HEK293 (cell line): ENCODE data around the gene ASIC1.

Experiments
- GFI1B ChIP-seq: fragments of 450-650 bp; formaldehyde crosslinking; IDR thresholded peaks from 2 replicates; pipeline ENCODE4 v1.5.1; 2016; ENCODE audit warnings: missing biosample characterization, missing genetic modification characterization
- SCRT2 ChIP-seq: fragments of 450-650 bp; formaldehyde crosslinking; IDR thresholded peaks from 2 replicates; pipeline ENCODE4 v1.5.1; 2016; ENCODE audit warnings: missing biosample characterization, missing genetic modification characterization
- SETDB1 ChIP-seq: IDR thresholded peaks from one replicate; pipeline ENCODE4 v1.6.1; 2017; ENCODE audit warnings: mild to moderate bottlenecking, low read length, moderate library complexity, mixed read lengths; ENCODE audit not compliant: insufficient read length
- TRIM28 ChIP-seq: IDR thresholded peaks from 2 replicates; pipeline ENCODE4 v1.6.1; 2011; ENCODE audit warnings: low read length, control low read depth, borderline replicate concordance
- WT1 ChIP-seq: fragments of 450-650 bp; formaldehyde crosslinking; IDR thresholded peaks from 2 replicates; pipeline ENCODE4 v1.5.1; 2016; ENCODE audit warnings: missing biosample characterization, missing genetic modification characterization
- ZBTB7A ChIP-seq: fragments of 450-650 bp; formaldehyde crosslinking; IDR thresholded peaks from 2 replicates; pipeline ENCODE4 v1.5.1; 2016; ENCODE audit warnings: low read depth, missing biosample characterization, missing genetic modification characterization
- ZEB2 ChIP-seq: fragments of 450-650 bp; formaldehyde crosslinking; IDR thresholded peaks from 2 replicates; pipeline ENCODE4 v1.5.1; 2016; ENCODE audit warnings: missing biosample characterization, missing genetic modification characterization
- ZFP3 ChIP-seq: fragments of 450-650 bp; formaldehyde crosslinking; IDR thresholded peaks from 2 replicates; pipeline ENCODE4 v1.5.1; 2016; ENCODE audit warnings: low read depth, missing biosample characterization, missing genetic modification characterization
- ZNF155 ChIP-seq: fragments of 450-650 bp; formaldehyde crosslinking; IDR thresholded peaks from 2 replicates; pipeline ENCODE4 v1.5.1; 2016; ENCODE audit warnings: missing biosample characterization, missing genetic modification characterization
- ZNF184 ChIP-seq: fragments of 450-650 bp; IDR thresholded peaks from 2 replicates; pipeline ENCODE4 v1.5.1; 2018; ENCODE audit warnings: missing biosample characterization, mild to moderate bottlenecking, missing genetic modification characterization
- ZNF19 ChIP-seq: fragments of 450-650 bp; formaldehyde crosslinking; IDR thresholded peaks from 2 replicates; pipeline ENCODE4; 2016; ENCODE audit warnings: missing biosample characterization, missing genetic modification characterization, low read depth
- ZNF23 ChIP-seq: fragments of 450-650 bp; formaldehyde crosslinking; IDR thresholded peaks from 2 replicates; pipeline ENCODE4 v1.5.1; 2016; ENCODE audit warnings: missing biosample characterization, missing genetic modification characterization, borderline replicate concordance
- ZNF354C ChIP-seq: fragments of 450-650 bp; formaldehyde crosslinking; IDR thresholded peaks from 2 replicates; pipeline ENCODE4 v1.5.1; 2016; ENCODE audit warnings: missing biosample characterization, missing genetic modification characterization, low read depth, borderline replicate concordance
- ZNF366 ChIP-seq: fragments of 450-650 bp; formaldehyde crosslinking; conservative IDR thresholded peaks from 2 replicates; pipeline ENCODE4 v1.5.1; 2016; ENCODE audit warnings: missing biosample characterization, missing genetic modification characterization
- ZNF37A ChIP-seq: fragments of 450-650 bp; IDR thresholded peaks from 2 replicates; pipeline ENCODE4 v1.5.1; 2018; ENCODE audit warnings: missing biosample characterization, missing genetic modification characterization
- ZNF391 ChIP-seq: fragments of 450-650 bp; formaldehyde crosslinking; IDR thresholded peaks from 2 replicates; pipeline ENCODE4 v1.5.1; 2016; ENCODE audit warnings: low read depth, missing biosample characterization, missing genetic modification characterization, borderline replicate concordance
- ZNF423 ChIP-seq: fragments of 450-650 bp; formaldehyde crosslinking; IDR thresholded peaks from 2 replicates; pipeline ENCODE4 v1.5.1; 2016; ENCODE audit warnings: missing biosample characterization, missing genetic modification characterization
- ZNF426 ChIP-seq: fragments of 450-650 bp; formaldehyde crosslinking; IDR thresholded peaks from 2 replicates; pipeline ENCODE4 v1.5.1; 2017; ENCODE audit warnings: missing biosample characterization, missing genetic modification characterization, mild to moderate bottlenecking, inconsistent platforms, moderate library complexity
- ZNF549 ChIP-seq: fragments of 450-650 bp; IDR thresholded peaks from 2 replicates; pipeline ENCODE4 v1.5.1; 2018; ENCODE audit warnings: missing biosample characterization, missing genetic modification characterization, mild to moderate bottlenecking, inconsistent platforms, moderate library complexity
- ZNF610 ChIP-seq: fragments of 450-650 bp; formaldehyde crosslinking; IDR thresholded peaks from 2 replicates; pipeline ENCODE4 v1.5.1; 2016; ENCODE audit warnings: missing biosample characterization, missing genetic modification characterization, borderline replicate concordance
- ZNF621 ChIP-seq: fragments of 450-650 bp; formaldehyde crosslinking; IDR thresholded peaks from 2 replicates; pipeline ENCODE4 v1.5.1; 2017; ENCODE audit warnings: missing biosample characterization, missing genetic modification characterization
- ZNF623 ChIP-seq: fragments of 450-650 bp; formaldehyde crosslinking; IDR thresholded peaks from 2 replicates; pipeline ENCODE4 v1.5.1; 2016; ENCODE audit warnings: missing biosample characterization, missing genetic modification characterization
- ZNF626 ChIP-seq: fragments of 450-650 bp; sonication (Bioruptor Pico); formaldehyde crosslinking; IDR thresholded peaks from 2 replicates; pipeline ENCODE4 v1.5.1; 2018; ENCODE audit warnings: missing biosample characterization, missing genetic modification characterization, inconsistent platforms
- ZNF654 ChIP-seq: fragments of 450-650 bp; formaldehyde crosslinking; IDR thresholded peaks from 2 replicates; pipeline ENCODE4 v1.5.1; 2016; ENCODE audit warnings: low read depth, missing biosample characterization, missing genetic modification characterization
- ZNF76 ChIP-seq: fragments of 450-650 bp; formaldehyde crosslinking; IDR thresholded peaks from 2 replicates; pipeline ENCODE4; 2016; ENCODE audit warnings: low read depth, missing biosample characterization, missing genetic modification characterization, borderline replicate concordance
- TF ChIP-seq, protein P1 (sequence below): fragments of 450-650 bp; formaldehyde crosslinking; IDR thresholded peaks from 2 replicates; pipeline ENCODE4 v1.5.1; 2017; ENCODE audit warnings: missing biosample characterization, missing genetic modification characterization
- TF ChIP-seq, protein P2 (sequence below): fragments of 450-650 bp; formaldehyde crosslinking; optimal IDR thresholded peaks from 2 replicates; pipeline ENCODE3; 2016; ENCODE audit warnings: missing biosample characterization, mild to moderate bottlenecking, missing genetic modification characterization
- TF ChIP-seq, protein P3 (sequence below): fragments of 450-650 bp; formaldehyde crosslinking; IDR thresholded peaks from 2 replicates; pipeline ENCODE4 v1.5.1; 2016; ENCODE audit warnings: missing biosample characterization, missing genetic modification characterization
- TF ChIP-seq, protein P4 (sequence below): fragments of 450-650 bp; formaldehyde crosslinking; IDR thresholded peaks from 2 replicates; pipeline ENCODE4 v1.5.1; 2016; ENCODE audit warnings: missing biosample characterization, missing genetic modification characterization, borderline replicate concordance

Gene ASIC1

DNA sequence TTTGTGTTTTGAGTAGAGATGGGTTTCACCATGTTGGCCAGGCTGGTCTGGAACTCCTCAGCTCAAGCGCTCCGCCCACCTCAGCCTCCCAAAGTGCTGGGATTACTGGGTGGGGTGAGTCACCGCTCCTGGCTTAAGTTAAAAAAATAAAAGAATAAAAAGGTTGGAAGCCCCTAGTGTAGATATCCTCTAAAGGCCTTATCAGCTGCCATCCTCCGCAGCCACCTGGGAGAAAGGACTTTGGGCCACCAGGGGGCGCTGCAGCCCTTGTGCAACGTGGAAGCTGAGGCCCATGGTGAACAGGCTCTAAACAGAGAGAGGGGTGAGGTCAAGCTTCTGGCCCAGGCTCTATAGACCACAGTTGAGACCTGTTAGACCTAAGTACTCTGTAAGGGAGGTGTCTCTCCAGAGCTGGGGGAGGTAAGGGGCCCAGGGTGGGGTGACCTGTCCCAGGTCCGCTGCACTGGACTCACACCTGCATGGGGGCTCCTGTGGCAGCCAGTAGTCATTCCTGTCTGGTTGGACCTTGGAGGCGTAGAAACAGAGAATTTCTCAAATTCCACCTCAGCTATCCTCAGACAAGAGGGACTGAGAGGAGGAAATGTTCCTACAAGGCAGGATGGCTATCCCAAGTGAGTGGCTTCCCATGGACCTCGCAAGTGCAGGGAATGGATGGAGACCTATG lies 18.1 kb upstream of the ASIC1 start (continued):
- TF ChIP-seq, protein P1, sequence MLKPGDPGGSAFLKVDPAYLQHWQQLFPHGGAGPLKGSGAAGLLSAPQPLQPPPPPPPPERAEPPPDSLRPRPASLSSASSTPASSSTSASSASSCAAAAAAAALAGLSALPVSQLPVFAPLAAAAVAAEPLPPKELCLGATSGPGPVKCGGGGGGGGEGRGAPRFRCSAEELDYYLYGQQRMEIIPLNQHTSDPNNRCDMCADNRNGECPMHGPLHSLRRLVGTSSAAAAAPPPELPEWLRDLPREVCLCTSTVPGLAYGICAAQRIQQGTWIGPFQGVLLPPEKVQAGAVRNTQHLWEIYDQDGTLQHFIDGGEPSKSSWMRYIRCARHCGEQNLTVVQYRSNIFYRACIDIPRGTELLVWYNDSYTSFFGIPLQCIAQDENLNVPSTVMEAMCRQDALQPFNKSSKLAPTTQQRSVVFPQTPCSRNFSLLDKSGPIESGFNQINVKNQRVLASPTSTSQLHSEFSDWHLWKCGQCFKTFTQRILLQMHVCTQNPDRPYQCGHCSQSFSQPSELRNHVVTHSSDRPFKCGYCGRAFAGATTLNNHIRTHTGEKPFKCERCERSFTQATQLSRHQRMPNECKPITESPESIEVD (tag by site-specific recombination) = no peak
- no peak for TF ChIP-seq ZNF623 (tag by site-specific recombination)
- no peak for TF ChIP-seq ZBTB7A
- TF ChIP-seq ZNF184 (tag by site-specific recombination) = no peak
- no peak for TF ChIP-seq TRIM28
- TF ChIP-seq ZFP3 = no peak
- TF ChIP-seq ZNF76 (tag by site-specific recombination) = no peak
- TF ChIP-seq ZNF23 (tag by site-specific recombination) = no peak
- 0 out of 2 replicates have a peak, but pooled peaks have one; percentile 15 for TF ChIP-seq SCRT2 (tag by site-specific recombination)
- TF ChIP-seq ZNF423 = no peak
- TF ChIP-seq GFI1B (tag by site-specific recombination) = no peak
- TF ChIP-seq, protein P2, sequence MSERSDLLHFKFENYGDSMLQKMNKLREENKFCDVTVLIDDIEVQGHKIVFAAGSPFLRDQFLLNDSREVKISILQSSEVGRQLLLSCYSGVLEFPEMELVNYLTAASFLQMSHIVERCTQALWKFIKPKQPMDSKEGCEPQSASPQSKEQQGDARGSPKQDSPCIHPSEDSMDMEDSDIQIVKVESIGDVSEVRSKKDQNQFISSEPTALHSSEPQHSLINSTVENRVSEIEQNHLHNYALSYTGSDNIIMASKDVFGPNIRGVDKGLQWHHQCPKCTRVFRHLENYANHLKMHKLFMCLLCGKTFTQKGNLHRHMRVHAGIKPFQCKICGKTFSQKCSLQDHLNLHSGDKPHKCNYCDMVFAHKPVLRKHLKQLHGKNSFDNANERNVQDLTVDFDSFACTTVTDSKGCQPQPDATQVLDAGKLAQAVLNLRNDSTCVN (tag by site-specific recombination) = no peak
- no peak for TF ChIP-seq ZNF549 (tag by site-specific recombination)
- TF ChIP-seq ZNF626 (tag by site-specific recombination) = no peak
- no peak for TF ChIP-seq WT1 (tag by site-specific recombination)
- TF ChIP-seq, protein P3, sequence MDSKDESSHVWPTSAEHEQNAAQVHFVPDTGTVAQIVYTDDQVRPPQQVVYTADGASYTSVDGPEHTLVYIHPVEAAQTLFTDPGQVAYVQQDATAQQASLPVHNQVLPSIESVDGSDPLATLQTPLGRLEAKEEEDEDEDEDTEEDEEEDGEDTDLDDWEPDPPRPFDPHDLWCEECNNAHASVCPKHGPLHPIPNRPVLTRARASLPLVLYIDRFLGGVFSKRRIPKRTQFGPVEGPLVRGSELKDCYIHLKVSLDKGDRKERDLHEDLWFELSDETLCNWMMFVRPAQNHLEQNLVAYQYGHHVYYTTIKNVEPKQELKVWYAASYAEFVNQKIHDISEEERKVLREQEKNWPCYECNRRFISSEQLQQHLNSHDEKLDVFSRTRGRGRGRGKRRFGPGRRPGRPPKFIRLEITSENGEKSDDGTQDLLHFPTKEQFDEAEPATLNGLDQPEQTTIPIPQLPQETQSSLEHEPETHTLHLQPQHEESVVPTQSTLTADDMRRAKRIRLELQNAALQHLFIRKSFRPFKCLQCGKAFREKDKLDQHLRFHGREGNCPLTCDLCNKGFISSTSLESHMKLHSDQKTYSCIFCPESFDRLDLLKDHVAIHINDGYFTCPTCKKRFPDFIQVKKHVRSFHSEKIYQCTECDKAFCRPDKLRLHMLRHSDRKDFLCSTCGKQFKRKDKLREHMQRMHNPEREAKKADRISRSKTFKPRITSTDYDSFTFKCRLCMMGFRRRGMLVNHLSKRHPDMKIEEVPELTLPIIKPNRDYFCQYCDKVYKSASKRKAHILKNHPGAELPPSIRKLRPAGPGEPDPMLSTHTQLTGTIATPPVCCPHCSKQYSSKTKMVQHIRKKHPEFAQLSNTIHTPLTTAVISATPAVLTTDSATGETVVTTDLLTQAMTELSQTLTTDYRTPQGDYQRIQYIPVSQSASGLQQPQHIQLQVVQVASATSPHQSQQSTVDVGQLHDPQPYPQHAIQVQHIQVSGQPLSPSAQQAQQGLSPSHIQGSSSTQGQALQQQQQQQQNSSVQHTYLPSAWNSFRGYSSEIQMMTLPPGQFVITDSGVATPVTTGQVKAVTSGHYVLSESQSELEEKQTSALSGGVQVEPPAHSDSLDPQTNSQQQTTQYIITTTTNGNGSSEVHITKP (tag by site-specific recombination) = peak; percentile 38
- no peak; the same call in 1 of the 2 replicates for TF ChIP-seq ZNF391 (tag by site-specific recombination)
- TF ChIP-seq ZNF354C = no peak
- TF ChIP-seq ZNF37A (tag by site-specific recombination) = no peak
- TF ChIP-seq ZNF426 (tag by site-specific recombination) = no peak
- no peak for TF ChIP-seq ZNF610 (tag by site-specific recombination)
- peak; percentile 30; the same call in 1 of the 2 replicates for TF ChIP-seq ZNF366
- peak; percentile 59; the same call in 1 of the 2 replicates for TF ChIP-seq ZEB2
- TF ChIP-seq, protein P4, sequence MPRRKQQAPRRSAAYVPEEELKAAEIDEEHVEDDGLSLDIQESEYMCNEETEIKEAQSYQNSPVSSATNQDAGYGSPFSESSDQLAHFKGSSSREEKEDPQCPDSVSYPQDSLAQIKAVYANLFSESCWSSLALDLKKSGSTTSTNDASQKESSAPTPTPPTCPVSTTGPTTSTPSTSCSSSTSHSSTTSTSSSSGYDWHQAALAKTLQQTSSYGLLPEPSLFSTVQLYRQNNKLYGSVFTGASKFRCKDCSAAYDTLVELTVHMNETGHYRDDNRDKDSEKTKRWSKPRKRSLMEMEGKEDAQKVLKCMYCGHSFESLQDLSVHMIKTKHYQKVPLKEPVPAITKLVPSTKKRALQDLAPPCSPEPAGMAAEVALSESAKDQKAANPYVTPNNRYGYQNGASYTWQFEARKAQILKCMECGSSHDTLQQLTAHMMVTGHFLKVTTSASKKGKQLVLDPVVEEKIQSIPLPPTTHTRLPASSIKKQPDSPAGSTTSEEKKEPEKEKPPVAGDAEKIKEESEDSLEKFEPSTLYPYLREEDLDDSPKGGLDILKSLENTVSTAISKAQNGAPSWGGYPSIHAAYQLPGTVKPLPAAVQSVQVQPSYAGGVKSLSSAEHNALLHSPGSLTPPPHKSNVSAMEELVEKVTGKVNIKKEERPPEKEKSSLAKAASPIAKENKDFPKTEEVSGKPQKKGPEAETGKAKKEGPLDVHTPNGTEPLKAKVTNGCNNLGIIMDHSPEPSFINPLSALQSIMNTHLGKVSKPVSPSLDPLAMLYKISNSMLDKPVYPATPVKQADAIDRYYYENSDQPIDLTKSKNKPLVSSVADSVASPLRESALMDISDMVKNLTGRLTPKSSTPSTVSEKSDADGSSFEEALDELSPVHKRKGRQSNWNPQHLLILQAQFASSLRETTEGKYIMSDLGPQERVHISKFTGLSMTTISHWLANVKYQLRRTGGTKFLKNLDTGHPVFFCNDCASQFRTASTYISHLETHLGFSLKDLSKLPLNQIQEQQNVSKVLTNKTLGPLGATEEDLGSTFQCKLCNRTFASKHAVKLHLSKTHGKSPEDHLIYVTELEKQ (tag by site-specific recombination) = no peak
- no peak for TF ChIP-seq ZNF621 (tag by site-specific recombination)
- TF ChIP-seq ZNF155 (tag by site-specific recombination) = no peak
- peak; percentile 76 for TF ChIP-seq ZNF654 (tag by site-specific recombination)
- TF ChIP-seq SETDB1 = no peak
- no peak for TF ChIP-seq ZNF19 (tag by site-specific recombination)
